ENCODE results near the gene APELA. TPM values are rescaled to one million over a fixed set of nuclear protein-coding genes. Genes with fewer than 3 reads are reported as not detected.
"Not testable (repeated sequence)": the region's sequence is repeated elsewhere in the genome, so short reads cannot be mapped to it uniquely, and the experiment has no call there.

APELA gene
- total RNA-seq, 2 donors from 2014 or later = not detected

DNA sequence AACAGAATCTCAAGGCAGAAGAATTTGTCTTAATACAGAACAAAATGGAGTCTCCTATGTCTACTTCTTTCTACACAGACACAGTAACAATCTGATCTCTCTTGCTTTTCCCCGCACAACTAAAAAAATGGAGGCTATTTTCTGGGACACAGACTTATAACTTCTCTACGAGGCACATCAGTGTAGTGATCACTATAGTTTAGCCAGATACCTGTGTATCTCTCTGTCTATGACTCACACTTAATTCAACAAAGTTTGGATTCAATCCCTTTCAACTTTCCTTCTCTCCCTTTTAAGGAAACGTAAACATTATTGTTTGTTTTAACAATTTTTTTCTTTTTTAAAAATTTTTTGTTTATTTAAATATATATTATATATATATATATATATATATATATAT lies 29.4 kb downstream of the APELA start:
- no peak overlapping the region for H3K27ac ChIP-seq
- H3K4me3 ChIP-seq = no peak overlapping the region
- intact Hi-C loops (cut with DNase I) = no loop called here
- no peaks in the 10 kb centered on the region for H3K36me3 ChIP-seq (replicated peaks in 1 of 2; ENCODE audit: insufficient read depth in 1 of 2, low read depth in 2 of 2)
- DNase-seq = no peak
- TF ChIP-seq, protein P1, sequence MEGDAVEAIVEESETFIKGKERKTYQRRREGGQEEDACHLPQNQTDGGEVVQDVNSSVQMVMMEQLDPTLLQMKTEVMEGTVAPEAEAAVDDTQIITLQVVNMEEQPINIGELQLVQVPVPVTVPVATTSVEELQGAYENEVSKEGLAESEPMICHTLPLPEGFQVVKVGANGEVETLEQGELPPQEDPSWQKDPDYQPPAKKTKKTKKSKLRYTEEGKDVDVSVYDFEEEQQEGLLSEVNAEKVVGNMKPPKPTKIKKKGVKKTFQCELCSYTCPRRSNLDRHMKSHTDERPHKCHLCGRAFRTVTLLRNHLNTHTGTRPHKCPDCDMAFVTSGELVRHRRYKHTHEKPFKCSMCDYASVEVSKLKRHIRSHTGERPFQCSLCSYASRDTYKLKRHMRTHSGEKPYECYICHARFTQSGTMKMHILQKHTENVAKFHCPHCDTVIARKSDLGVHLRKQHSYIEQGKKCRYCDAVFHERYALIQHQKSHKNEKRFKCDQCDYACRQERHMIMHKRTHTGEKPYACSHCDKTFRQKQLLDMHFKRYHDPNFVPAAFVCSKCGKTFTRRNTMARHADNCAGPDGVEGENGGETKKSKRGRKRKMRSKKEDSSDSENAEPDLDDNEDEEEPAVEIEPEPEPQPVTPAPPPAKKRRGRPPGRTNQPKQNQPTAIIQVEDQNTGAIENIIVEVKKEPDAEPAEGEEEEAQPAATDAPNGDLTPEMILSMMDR (IDR thresholded peaks at IDR 0.05) = no peak
- no peak for TF ChIP-seq POLR2A (IDR thresholded peaks at IDR 0.05)
- H3K9me3 ChIP-seq = no peaks in the 10 kb centered on the region
- no peaks in the 10 kb centered on the region for H3K4me1 ChIP-seq
- 39 to 53% methylated on average over 3 of the region's 3 CpGs for WGBS, 2 donors
- no peaks in the 10 kb centered on the region for H3K27me3 ChIP-seq
- no peak for ATAC-seq

DNA sequence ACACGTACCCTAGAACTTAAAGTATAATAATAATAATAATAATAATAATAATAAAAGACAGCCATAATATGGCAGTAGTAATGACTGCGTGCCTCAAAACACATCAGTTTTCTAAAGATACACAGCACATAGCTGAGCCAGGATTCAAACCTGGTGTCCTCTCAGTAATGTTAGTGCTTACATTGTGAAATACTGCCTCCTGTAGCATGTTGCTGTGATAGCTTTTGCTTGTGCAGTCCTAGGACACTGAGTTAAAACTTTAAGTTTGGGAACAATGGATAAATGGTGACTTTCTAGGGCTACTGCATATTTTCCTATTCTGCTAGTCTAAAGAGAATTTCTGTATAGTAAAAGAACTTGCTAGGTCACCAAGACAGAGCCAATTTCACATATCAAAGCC lies 36.5 kb downstream of the APELA start:
- H3K27ac ChIP-seq; H3K27me3 ChIP-seq; H3K9me3 ChIP-seq; intact Hi-C loops (cut with DNase I); H3K36me3 ChIP-seq (replicated peaks in 1 of 2; ENCODE audit: insufficient read depth in 1 of 2, low read depth in 2 of 2); H3K4me3 ChIP-seq; H3K4me1 ChIP-seq; ATAC-seq; DNase-seq: not testable (repeated sequence)
- 67 to 70% methylated on average over 2 of the region's 2 CpGs for WGBS, 2 donors

DNA sequence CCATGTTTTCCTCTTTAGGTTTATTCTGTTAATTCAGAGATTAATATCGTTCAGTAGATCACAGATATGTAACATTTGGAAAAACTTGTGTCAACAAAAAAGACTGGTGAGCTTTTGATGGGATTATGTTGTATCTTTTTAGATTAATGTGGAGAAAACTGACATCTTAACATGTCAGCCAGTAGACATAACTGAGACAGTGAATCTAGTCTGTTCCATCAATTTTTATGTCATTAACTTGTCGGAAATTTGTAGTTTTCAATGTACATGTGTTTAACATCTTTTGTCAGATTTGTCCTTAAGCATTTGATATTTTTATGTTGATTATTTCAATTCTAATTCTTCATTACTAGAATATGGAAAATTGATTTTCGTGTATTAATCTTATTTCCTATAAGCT lies 42.0 kb downstream of the APELA start:
- intact Hi-C loops (cut with DNase I) = no loop called here
- Histone ChIP-seq H3K4me3 (no peak overlapping the region), H3K9me3 (no peaks in the 10 kb centered on the region), H3K36me3 (replicated peaks in 1 of 2; ENCODE audit: insufficient read depth in 1 of 2, low read depth in 2 of 2) (no peaks in the 10 kb centered on the region), H3K27me3 (no peaks in the 10 kb centered on the region), H3K4me1 (no peaks in the 10 kb centered on the region), H3K27ac (no peak overlapping the region)
- DNase-seq (no peak), ATAC-seq (no peak)
- 53 to 56% methylated on average over 3 of the region's 3 CpGs for WGBS, 2 donors
- TF ChIP-seq POLR2A (IDR thresholded peaks at IDR 0.05) = no peak
- TF ChIP-seq, protein P1 (IDR thresholded peaks at IDR 0.05) = no peak

DNA sequence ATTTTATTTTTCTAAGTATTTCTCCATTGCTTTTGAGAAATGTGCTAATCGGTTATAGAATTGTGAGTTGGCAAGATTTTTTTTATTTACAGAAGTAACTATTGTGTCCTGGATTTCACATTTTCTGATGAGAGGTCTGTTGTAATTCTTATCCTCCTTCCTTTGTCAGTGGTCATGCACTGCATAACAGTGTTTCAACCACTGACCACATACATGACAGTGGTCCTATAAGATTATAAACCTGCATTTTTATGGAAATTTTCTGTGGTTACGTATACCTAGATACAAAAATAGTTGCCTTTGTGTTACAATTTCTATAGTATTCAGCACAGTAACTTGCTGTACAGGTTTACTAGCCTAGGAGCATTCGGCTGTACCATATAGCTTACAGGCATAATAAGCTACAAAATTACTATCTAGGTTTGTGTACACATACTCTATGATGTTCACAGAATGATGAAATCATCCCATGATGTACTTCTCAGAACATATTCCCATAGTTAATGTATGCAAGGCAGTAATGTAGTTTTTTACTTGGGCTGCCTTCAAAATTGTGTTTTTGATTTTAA lies 47.8 kb downstream of the APELA start:
- intact Hi-C loops (cut with DNase I) = no loop called here
- ATAC-seq (no peak), DNase-seq (no peak)
- H3K27me3 ChIP-seq = no peaks in the 10 kb centered on the region
- no peak overlapping the region for H3K27ac ChIP-seq
- H3K9me3 ChIP-seq = no peaks in the 10 kb centered on the region
- WGBS, 2 donors = 61 to 77% methylated on average over 3 of the region's 3 CpGs
- H3K36me3 ChIP-seq (replicated peaks in 1 of 2; ENCODE audit: insufficient read depth in 1 of 2, low read depth in 2 of 2) = no peaks in the 10 kb centered on the region
- H3K4me1 ChIP-seq = no peaks in the 10 kb centered on the region
- no peak for TF ChIP-seq POLR2A (IDR thresholded peaks at IDR 0.05)
- TF ChIP-seq, protein P1 (IDR thresholded peaks at IDR 0.05) = no peak
- no peak overlapping the region for H3K4me3 ChIP-seq

DNA sequence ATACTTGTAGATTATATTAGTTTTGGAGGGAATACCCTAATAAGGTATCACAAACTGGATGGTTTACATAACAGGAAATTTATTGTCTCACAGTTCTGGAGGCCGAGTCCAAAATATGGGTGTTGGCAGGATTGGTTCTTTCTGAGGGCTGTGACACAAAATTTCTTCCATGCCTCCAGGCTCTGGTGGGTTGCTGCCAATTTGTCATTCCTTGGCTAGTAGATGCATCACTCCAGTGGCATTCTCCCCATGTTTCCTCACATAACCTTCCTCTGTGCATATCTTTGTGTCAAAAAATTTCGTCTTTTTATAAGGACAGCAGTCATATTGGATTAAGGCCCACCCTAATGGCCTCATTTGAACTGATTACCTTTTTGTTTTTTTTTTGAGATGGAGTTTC lies 49.3 kb downstream of the APELA start:
- H3K27me3 ChIP-seq = no peaks in the 10 kb centered on the region
- intact Hi-C loops (cut with DNase I) = no loop called here

DNA sequence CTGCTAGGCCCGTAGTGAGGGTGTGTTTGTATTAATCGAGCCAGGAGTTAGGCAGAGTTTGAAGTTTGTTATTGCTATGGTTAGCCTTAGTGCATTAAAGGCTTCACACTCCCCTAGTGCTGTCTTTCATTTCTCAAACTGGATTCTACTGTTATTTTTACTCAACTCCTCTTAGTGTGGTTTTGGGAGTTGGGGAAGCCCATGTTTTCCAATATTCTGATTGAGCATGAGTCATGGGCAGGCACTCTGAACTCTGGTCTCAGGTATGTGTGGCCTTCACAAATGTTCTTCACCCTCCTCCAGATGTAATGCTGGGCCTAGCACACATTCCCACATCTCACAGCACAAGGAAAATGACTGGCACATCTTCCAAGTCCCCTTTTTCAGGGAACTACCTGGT lies 50.1 kb downstream of the APELA start:
- H3K9me3 ChIP-seq; H3K4me3 ChIP-seq; ATAC-seq; H3K4me1 ChIP-seq; DNase-seq; H3K27me3 ChIP-seq; H3K36me3 ChIP-seq (replicated peaks in 1 of 2; ENCODE audit: insufficient read depth in 1 of 2, low read depth in 2 of 2); H3K27ac ChIP-seq; intact Hi-C loops (cut with DNase I): not testable (repeated sequence)
- 71 to 74% methylated on average over 2 of the region's 2 CpGs for WGBS, 2 donors

More for the DNA sequence above, 49.3 kb downstream of the APELA start:
- Histone ChIP-seq H3K27ac (no peak overlapping the region), H3K4me3 (no peak overlapping the region), H3K36me3 (replicated peaks in 1 of 2; ENCODE audit: insufficient read depth in 1 of 2, low read depth in 2 of 2) (no peaks in the 10 kb centered on the region), H3K4me1 (no peaks in the 10 kb centered on the region), H3K9me3 (no peaks in the 10 kb centered on the region)
- DNase-seq (no peak), ATAC-seq (no peak)
- TF ChIP-seq, protein P1 (IDR thresholded peaks at IDR 0.05) = no peak
- no peak for TF ChIP-seq POLR2A (IDR thresholded peaks at IDR 0.05)
- WGBS, 2 donors = 71 to 73% methylated on average over 2 of the region's 2 CpGs

Measured in body of pancreas (tissue), 4 donors.